HL-60/S4 (cell line): ENCODE measurements around the gene VSX2.
"Not testable (repeated sequence)": the region's sequence is repeated elsewhere in the genome, so short reads cannot be mapped to it uniquely, and the experiment has no call there.

Experiments used
- in situ Hi-C: fragments of 300-500 bp; cut with MboI; formaldehyde crosslinking; loops from 2 replicates; pipeline ENCODE4 v1.14.3; 2022; ENCODE audit warnings: low sequenced_read_pairs

The VSX2 gene

DNA sequence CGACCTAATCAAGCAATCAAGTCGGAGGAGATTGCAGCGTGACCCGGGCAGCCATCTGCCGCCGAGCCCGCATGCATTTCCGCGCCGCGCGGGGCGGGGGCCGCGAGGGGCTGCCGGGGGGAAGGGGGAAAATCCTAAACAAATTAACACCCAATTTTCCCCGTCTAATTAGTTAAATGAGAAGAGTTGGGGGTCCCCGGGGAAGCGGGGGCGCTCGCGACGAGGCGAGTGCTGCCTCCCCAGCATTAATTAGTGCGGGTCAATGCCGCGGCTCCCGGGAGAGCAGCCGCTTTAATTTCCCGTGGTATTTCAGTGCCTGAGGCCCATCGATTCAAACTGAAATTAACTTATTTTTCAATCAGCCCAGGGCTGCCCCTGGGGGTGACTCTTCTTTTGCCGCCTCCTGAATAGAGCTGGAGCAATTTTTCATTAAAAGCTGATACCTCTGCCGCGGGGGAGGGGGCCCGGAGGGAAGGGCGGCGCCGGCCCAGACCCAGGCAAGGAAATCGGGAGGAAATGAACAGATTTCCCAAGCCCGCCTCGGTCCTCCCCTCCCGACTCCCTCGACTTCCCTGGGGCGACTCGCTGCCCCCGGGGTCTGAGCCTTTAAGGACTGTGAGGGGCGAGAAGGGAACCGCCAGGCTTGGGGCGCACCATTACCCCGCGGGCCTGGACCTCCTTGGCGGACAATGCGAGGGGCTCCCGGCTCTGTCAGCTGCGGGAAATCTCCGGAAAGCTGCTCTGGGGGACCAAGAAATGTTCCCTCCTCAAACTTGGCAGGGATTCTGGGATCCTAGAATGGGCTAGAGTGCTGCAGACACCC lies 18.9 kb downstream of the VSX2 start:
- in situ Hi-C loops, result no loop called here

DNA sequence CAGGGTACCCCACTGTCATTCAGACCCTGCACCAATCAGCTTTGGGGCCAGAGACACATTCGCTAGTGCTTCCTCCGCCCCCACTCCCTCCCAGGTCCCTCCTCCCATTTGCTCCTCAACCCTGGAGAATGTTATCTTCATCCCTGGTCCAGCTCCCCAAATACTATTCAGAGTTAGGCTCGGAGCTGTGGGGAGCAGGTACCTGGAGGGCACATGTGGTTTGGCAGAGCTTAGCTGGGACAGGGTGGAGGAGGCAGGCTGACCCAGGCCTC lies 19.5 kb downstream of the VSX2 start:
- in situ Hi-C loops, result no loop called here

DNA sequence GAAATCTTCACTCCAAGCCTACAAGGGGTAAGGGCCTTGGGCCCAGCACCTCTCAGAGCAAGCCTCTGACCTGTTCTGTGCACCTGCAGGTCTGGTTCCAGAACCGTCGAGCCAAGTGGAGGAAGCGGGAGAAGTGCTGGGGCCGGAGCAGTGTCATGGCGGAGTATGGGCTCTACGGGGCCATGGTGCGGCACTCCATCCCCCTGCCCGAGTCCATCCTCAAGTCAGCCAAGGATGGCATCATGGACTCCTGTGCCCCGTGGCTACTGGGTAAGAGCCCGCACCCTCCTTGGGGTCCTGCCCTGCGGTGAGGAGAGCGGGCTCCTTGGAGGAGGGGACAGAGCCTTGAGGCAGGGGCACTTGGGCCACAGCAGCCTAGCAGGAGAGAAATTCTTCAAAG lies 20.3 kb downstream of the VSX2 start:
- in situ Hi-C loops, result no loop called here

DNA sequence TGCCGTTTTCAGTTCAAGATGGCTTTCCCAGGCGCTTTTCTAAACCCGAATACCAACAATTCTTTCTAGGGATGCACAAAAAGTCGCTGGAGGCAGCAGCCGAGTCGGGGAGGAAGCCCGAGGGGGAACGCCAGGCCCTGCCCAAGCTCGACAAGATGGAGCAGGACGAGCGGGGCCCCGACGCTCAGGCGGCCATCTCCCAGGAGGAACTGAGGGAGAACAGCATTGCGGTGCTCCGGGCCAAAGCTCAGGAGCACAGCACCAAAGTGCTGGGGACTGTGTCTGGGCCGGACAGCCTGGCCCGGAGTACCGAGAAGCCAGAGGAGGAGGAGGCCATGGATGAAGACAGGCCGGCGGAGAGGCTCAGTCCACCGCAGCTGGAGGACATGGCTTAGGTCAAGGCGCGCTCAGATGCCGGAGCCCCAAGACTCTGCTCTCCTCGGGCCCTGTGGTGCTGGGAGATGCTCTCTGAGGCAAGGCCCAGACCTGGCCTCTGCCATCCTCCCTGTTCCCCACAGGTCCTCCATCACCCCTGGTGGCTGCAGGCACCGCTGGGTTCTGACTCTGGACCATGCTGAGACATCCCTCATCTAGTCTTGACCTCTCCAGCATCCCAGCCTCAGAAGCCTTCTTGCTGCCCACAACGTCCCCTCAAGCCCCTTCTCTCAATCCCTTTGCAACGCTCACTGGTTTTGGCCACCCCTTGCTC lies 21.4 kb downstream of the VSX2 start:
- in situ Hi-C loops, result no loop called here

- in situ Hi-C loops, result no loop called here
Observed at GRCh38 chr14:74261288-74261687, 22.0 kb downstream of the VSX2 start.

GRCh38 chr14:74262076-74262475 lies 22.8 kb downstream of the VSX2 start:
- in situ Hi-C loops, result no loop called here

- in situ Hi-C loops, result no loop called here
Observed at GRCh38 chr14:74263181-74263580, 23.9 kb downstream of the VSX2 start.

DNA sequence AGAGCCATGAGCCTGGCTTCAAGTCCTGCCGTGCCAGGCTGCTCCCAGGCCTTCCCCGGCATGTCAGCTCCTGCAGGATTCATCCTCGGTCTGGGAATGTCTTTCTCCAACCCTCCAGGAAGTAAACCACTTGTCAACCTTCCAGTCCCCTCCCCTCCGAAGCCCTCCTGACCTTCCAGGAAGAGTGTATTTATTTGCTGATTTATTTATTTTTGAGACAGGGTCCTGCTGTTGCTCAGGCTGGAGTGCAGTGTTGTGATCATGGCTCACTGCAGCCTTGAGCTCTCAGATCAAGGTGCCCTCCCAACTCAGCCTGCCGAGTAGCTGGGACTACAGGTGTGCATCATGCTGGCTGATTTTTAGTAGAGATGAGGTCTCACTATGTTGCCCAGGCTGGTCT lies 24.7 kb downstream of the VSX2 start:
- in situ Hi-C loops, result no loop called here

DNA sequence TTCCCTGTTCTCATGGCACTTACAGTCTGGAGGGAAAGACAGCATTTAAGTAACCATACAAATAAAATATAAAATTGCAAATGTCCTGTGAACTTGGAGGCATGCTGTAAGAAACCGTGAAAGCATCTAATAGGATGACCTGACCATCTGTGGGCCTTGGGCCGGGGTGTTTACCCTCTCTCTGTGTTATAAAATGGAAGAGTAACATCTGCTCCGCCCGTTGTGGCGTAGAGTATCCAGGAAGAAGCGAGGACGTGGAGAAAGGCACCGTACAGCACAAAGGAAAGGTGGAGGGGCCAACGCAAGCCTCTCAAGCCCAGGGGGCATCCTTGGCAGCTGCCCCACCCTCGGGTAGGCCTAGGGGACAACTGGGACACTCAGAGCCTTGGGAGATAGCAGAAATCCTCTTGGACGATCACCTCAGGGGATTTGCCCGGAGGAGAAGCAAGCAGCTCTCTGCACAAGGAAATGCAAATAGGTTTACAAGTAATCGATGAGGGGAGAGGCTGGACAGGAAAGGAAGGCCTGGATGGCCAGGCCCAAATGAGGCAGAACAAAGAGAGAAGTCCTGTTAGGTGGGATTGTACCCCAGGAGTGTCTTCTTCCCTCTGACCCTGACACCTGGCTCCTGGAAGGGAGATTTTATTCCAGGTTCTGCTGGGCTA lies 26.2 kb downstream of the VSX2 start:
- in situ Hi-C loops, result no loop called here

GRCh38 chr14:74267588-74267987 lies 28.3 kb downstream of the VSX2 start:
- in situ Hi-C loops, result no loop called here

GRCh38 chr14:74270382-74271177 lies 31.3 kb downstream of the VSX2 start:
- in situ Hi-C loops, result not testable (repeated sequence)

GRCh38 chr14:74271365-74271764 lies 32.1 kb downstream of the VSX2 start:
- in situ Hi-C loops, result no loop called here

DNA sequence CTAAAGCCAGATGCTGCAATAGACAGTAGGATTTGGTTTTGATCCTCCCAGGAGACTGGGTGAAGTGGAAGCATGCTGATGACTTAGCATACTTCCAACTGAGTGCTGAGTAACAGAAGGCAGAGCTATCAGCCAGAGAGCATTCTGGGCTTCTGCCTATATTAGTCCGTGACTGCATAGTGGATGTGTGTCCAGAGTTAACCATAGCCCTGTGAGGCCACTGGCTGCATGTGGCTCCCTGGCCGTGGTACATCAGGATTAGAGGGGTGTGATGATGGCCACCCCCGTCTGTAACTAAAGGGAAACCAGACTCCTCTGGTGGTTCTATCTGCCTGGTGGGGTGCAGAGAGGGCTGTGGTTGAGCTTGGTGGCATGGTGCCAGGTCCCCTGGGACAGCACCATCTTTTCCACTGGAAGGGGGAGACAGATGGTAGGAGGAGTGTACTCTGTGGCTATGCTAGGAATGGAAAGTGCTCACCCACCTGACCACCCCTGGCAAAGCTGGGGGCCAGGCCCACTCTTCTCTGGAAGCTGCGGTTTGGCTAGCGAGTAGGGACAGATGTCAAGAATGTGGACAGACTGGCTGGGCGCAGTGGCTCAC lies 36.1 kb downstream of the VSX2 start:
- in situ Hi-C loops, result no loop called here

GRCh38 chr14:74278080-74278479 lies 38.8 kb downstream of the VSX2 start:
- in situ Hi-C loops, result no loop called here

DNA sequence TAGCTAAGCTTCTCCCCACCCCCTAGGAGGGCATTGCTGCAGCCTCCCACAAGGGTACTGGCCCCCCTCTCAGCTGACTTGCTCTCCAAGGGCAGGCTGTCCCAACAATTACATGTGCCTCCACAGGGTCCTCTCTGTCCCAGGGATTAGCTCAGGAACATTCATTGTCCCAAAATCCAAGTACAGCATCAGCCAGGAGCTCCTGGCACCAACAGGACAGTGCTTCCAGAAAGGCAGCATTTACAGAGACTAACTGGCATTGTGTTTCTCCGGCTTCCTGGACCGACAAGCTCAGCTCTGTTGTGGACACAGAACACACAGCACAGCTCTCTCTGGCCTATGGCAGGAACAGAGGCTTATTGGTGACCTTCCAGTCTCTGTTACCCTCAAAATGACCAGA lies 41.8 kb downstream of the VSX2 start:
- in situ Hi-C loops, result no loop called here

DNA sequence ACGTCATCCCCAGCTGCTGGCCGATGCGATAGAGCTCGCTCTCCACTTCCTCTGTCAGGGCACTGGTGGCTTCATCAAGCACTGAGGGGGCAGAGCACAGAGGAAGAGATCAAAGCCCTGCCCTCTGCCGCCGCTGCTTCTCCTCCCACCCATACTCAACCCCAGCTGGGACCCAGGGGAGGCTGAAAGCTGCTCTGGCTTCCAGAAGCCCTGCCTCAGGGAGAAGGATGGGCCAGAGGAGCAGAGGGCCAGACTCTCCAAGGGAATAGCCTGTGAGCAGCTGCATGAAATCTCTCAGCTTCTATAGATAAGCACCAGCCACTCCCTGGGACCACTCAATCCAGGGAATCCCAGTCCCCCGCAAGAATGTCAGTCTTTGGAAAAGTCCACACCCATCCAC lies 47.5 kb downstream of the VSX2 start:
- in situ Hi-C loops, result no loop called here

- in situ Hi-C loops, result no loop called here
Observed at GRCh38 chr14:74289801-74290200, 50.6 kb downstream of the VSX2 start.

DNA sequence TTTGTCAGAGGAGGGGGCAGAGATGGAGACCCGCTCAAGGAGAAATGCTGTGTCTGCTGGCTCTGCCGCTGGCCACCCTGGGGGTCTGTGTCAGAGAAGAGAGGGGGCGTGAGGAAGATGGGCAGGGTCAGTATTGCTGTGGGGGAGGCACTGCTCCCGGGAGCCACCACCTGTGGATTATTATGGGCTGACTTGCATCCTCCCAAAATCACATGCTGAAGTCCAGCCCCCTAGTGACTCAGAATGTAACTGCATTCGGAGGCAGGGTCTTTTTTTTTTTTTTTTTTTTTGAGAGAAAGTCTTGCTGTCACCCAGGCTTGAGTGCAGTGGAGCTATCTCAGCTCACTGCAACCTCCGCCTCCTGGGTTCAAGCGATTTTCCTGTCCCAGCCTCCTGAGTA lies 51.2 kb downstream of the VSX2 start:
- in situ Hi-C loops, result no loop called here

GRCh38 chr14:74292061-74292460 lies 52.8 kb downstream of the VSX2 start:
- in situ Hi-C loops, result no loop called here

GRCh38 chr14:74293606-74294005 lies 54.4 kb downstream of the VSX2 start:
- in situ Hi-C loops, result no loop called here

GRCh38 chr14:74296037-74296467 lies 56.8 kb downstream of the VSX2 start:
- in situ Hi-C loops, result no loop called here
